ENCODE data around the gene DHRSX.

DNA sequence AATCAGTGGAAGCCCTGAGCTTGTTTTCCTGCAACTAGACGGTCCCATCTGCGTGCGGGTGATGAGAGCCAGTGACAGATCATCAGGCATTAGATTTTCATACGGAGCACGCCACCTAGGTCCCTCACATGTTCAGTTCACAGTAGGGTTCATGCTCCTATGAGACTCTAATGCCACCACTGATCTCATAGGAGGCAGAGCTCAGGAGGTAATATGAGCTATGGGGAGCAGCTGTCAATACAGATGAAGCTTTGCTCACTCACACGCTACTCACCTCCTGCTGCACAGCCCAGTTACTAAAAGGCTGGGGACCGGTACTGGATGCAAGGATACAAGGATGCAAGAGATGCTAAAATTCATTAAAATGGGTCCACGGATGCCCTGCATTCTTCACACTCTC lies 61.2 kb downstream of the DHRSX start:
- TF ChIP-seq ZC3H11A (IDR thresholded peaks at IDR 0.05) (no peak), GATA3 (IDR thresholded peaks at IDR 0.05; ENCODE audit: borderline replicate concordance) (no peak), POLR2A (IDR thresholded peaks at IDR 0.05; ENCODE audit: low read length) (no peak), EP300 (IDR thresholded peaks at IDR 0.05) (no peak), CEBPB (IDR thresholded peaks at IDR 0.05) (no peak), MAFK (IDR thresholded peaks at IDR 0.05; ENCODE audit: partially characterized antibody) (no peak), BHLHE40 (IDR thresholded peaks at IDR 0.05; ENCODE audit: low read depth, low read length) (no peak), NR3C1 (IDR thresholded peaks at IDR 0.05) (no peak)
- TF ChIP-seq, protein P1, sequence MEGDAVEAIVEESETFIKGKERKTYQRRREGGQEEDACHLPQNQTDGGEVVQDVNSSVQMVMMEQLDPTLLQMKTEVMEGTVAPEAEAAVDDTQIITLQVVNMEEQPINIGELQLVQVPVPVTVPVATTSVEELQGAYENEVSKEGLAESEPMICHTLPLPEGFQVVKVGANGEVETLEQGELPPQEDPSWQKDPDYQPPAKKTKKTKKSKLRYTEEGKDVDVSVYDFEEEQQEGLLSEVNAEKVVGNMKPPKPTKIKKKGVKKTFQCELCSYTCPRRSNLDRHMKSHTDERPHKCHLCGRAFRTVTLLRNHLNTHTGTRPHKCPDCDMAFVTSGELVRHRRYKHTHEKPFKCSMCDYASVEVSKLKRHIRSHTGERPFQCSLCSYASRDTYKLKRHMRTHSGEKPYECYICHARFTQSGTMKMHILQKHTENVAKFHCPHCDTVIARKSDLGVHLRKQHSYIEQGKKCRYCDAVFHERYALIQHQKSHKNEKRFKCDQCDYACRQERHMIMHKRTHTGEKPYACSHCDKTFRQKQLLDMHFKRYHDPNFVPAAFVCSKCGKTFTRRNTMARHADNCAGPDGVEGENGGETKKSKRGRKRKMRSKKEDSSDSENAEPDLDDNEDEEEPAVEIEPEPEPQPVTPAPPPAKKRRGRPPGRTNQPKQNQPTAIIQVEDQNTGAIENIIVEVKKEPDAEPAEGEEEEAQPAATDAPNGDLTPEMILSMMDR (IDR thresholded peaks at IDR 0.05): no peak
- TF ChIP-seq, protein P2, sequence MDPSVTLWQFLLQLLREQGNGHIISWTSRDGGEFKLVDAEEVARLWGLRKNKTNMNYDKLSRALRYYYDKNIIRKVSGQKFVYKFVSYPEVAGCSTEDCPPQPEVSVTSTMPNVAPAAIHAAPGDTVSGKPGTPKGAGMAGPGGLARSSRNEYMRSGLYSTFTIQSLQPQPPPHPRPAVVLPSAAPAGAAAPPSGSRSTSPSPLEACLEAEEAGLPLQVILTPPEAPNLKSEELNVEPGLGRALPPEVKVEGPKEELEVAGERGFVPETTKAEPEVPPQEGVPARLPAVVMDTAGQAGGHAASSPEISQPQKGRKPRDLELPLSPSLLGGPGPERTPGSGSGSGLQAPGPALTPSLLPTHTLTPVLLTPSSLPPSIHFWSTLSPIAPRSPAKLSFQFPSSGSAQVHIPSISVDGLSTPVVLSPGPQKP (IDR thresholded peaks at IDR 0.05; ENCODE audit: low read depth, low read length): no peak
- TF ChIP-seq, protein P3, sequence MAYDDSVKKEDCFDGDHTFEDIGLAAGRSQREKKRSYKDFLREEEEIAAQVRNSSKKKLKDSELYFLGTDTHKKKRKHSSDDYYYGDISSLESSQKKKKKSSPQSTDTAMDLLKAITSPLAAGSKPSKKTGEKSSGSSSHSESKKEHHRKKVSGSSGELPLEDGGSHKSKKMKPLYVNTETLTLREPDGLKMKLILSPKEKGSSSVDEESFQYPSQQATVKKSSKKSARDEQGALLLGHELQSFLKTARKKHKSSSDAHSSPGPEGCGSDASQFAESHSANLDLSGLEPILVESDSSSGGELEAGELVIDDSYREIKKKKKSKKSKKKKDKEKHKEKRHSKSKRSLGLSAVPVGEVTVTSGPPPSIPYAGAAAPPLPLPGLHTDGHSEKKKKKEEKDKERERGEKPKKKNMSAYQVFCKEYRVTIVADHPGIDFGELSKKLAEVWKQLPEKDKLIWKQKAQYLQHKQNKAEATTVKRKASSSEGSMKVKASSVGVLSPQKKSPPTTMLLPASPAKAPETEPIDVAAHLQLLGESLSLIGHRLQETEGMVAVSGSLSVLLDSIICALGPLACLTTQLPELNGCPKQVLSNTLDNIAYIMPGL (CRISPR knock-in tag; IDR thresholded peaks at IDR 0.05; ENCODE audit: borderline replicate concordance): no peak
- TF ChIP-seq, protein P4, sequence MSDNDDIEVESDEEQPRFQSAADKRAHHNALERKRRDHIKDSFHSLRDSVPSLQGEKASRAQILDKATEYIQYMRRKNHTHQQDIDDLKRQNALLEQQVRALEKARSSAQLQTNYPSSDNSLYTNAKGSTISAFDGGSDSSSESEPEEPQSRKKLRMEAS (IDR thresholded peaks at IDR 0.05): no peak
- TF ChIP-seq, protein P5, sequence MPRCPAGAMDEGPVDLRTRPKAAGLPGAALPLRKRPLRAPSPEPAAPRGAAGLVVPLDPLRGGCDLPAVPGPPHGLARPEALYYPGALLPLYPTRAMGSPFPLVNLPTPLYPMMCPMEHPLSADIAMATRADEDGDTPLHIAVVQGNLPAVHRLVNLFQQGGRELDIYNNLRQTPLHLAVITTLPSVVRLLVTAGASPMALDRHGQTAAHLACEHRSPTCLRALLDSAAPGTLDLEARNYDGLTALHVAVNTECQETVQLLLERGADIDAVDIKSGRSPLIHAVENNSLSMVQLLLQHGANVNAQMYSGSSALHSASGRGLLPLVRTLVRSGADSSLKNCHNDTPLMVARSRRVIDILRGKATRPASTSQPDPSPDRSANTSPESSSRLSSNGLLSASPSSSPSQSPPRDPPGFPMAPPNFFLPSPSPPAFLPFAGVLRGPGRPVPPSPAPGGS (IDR thresholded peaks at IDR 0.05): no peak
- TF ChIP-seq, protein P6, sequence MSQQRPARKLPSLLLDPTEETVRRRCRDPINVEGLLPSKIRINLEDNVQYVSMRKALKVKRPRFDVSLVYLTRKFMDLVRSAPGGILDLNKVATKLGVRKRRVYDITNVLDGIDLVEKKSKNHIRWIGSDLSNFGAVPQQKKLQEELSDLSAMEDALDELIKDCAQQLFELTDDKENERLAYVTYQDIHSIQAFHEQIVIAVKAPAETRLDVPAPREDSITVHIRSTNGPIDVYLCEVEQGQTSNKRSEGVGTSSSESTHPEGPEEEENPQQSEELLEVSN (IDR thresholded peaks at IDR 0.05; ENCODE audit: borderline replicate concordance, low read depth): no peak

Data from A549 (cell line).